Measurements from ENCODE around the gene RD3L. TPM values are rescaled to one million over a fixed set of nuclear protein-coding genes. Genes with fewer than 3 reads are reported as not detected.

The RD3L gene
- polyA plus RNA-seq, 1 donor (not counting 4 experiments of a cell fraction or from before 2014, with no cell fraction given): not detected

- H2AFZ ChIP-seq (ENCODE audit: control insufficient read depth, low read length): no peak overlapping the region
- H3K9me3 ChIP-seq (ENCODE audit: control insufficient read depth, low read depth, low read length): no peaks in the 10 kb centered on the region
- dilution Hi-C loops (cut with MboI; ENCODE audit: extremely low pct_ligation_motif_present, low sequenced_read_pairs): no loop called here
- no peaks in the 10 kb centered on the region for H3K4me1 ChIP-seq (ENCODE audit: control insufficient read depth, extremely low read depth, insufficient read depth, low read length)
- no peaks in the 10 kb centered on the region for H3K79me2 ChIP-seq (ENCODE audit: control insufficient read depth, insufficient read depth, low read length)
- no peak overlapping the region for H3K27ac ChIP-seq (ENCODE audit: control insufficient read depth, insufficient read depth, low read length)
- DNase-seq (ENCODE audit: low read depth, low spot score): no peak
- H3K9ac ChIP-seq (ENCODE audit: control insufficient read depth, extremely low read depth, insufficient read depth, low read length): no peak overlapping the region
- H3K27me3 ChIP-seq (ENCODE audit: control insufficient read depth, extremely low read depth, insufficient read depth, low read length): no peaks in the 10 kb centered on the region
- no peaks in the 10 kb centered on the region for H3K9me1 ChIP-seq (ENCODE audit: control insufficient read depth, extremely low read depth, insufficient read depth, low read length)
- no peak overlapping the region for H3K4me3 ChIP-seq (ENCODE audit: control insufficient read depth in 2 of 3, extremely low read depth in 1 of 3, insufficient read depth in 2 of 3, low read depth in 1 of 3, low read length in 3 of 3)
- no peak for FAIRE-seq
- no peaks in the 10 kb centered on the region for H3K36me3 ChIP-seq (ENCODE audit: control insufficient read depth in 2 of 2, extremely low read depth in 1 of 2, insufficient read depth in 2 of 2, low read length in 2 of 2)
- TF ChIP-seq EZH2 (IDR thresholded peaks at IDR 0.05; ENCODE audit: low read length): no peak
- TF ChIP-seq CTCF (optimal IDR thresholded peaks at IDR 0.05 in 1 of 3, IDR thresholded peaks at IDR 0.05 in 1 of 3, conservative IDR thresholded peaks at IDR 0.05 in 1 of 3; ENCODE audit: extremely low read depth in 1 of 3, insufficient read depth in 2 of 3, low read length in 3 of 3): no peak
- no peaks in the 10 kb centered on the region for H4K20me1 ChIP-seq (ENCODE audit: control insufficient read depth, extremely low read depth, insufficient read depth, low read length)
- H3K4me2 ChIP-seq (ENCODE audit: control insufficient read depth, extremely low read depth, insufficient read depth, low read depth, low read length): no peak overlapping the region
Observed at GRCh38 chr14:103966631-103967030, 24.3 kb upstream of the RD3L start.

- Histone ChIP-seq H2AFZ (ENCODE audit: control insufficient read depth, low read length) (no peak overlapping the region), H4K20me1 (ENCODE audit: control insufficient read depth, extremely low read depth, insufficient read depth, low read length) (no peaks in the 10 kb centered on the region), H3K4me2 (ENCODE audit: control insufficient read depth, extremely low read depth, insufficient read depth, low read depth, low read length) (no peak overlapping the region), H3K9ac (ENCODE audit: control insufficient read depth, extremely low read depth, insufficient read depth, low read length) (no peak overlapping the region), H3K27ac (ENCODE audit: control insufficient read depth, insufficient read depth, low read length) (no peak overlapping the region), H3K4me1 (ENCODE audit: control insufficient read depth, extremely low read depth, insufficient read depth, low read length) (no peaks in the 10 kb centered on the region), H3K27me3 (ENCODE audit: control insufficient read depth, extremely low read depth, insufficient read depth, low read length) (no peaks in the 10 kb centered on the region), H3K4me3 (ENCODE audit: control insufficient read depth in 2 of 3, extremely low read depth in 1 of 3, insufficient read depth in 2 of 3, low read depth in 1 of 3, low read length in 3 of 3) (no peak overlapping the region), H3K79me2 (ENCODE audit: control insufficient read depth, insufficient read depth, low read length) (no peaks in the 10 kb centered on the region), H3K9me1 (ENCODE audit: control insufficient read depth, extremely low read depth, insufficient read depth, low read length) (no peaks in the 10 kb centered on the region), H3K36me3 (ENCODE audit: control insufficient read depth in 2 of 2, extremely low read depth in 1 of 2, insufficient read depth in 2 of 2, low read length in 2 of 2) (no peaks in the 10 kb centered on the region), H3K9me3 (ENCODE audit: control insufficient read depth, low read depth, low read length) (no peaks in the 10 kb centered on the region)
- TF ChIP-seq EZH2 (IDR thresholded peaks at IDR 0.05; ENCODE audit: low read length) (no peak), CTCF (optimal IDR thresholded peaks at IDR 0.05 in 1 of 3, IDR thresholded peaks at IDR 0.05 in 1 of 3, conservative IDR thresholded peaks at IDR 0.05 in 1 of 3; ENCODE audit: extremely low read depth in 1 of 3, insufficient read depth in 2 of 3, low read length in 3 of 3) (no peak)
- DNase-seq (ENCODE audit: low read depth, low spot score) (no peak), FAIRE-seq (no peak)
- dilution Hi-C loops (cut with MboI; ENCODE audit: extremely low pct_ligation_motif_present, low sequenced_read_pairs): no loop called here
Observed at GRCh38 chr14:103961928-103962578, 19.7 kb upstream of the RD3L start.

Data from keratinocyte (primary cell).